Panc1 (cell line): ENCODE results near the gene C3orf38.
A peak's percentile ranks its signal among the peaks of the same experiment; 100 is the strongest.

Experiments used
- CTCF ChIP-seq: fragments of 450-650 bp; IDR thresholded peaks from 2 replicates; pipeline ENCODE4 v1.5.1; 2017; ENCODE audit warnings: mild to moderate bottlenecking
- POLR2AphosphoS5 ChIP-seq: IDR thresholded peaks from 2 replicates; pipeline ENCODE4 v1.6.1; 2012; ENCODE audit warnings: mild to moderate bottlenecking, low read depth, low read length, moderate library complexity

- TF ChIP-seq CTCF (peak; percentile 71; the same call in 1 of the 2 replicates), POLR2AphosphoS5 (no peak)
Observed at GRCh38 chr3:88113311-88114162, 36.2 kb upstream of the C3orf38 start.
